ENCODE data around the gene SEC14L6. TPM values are rescaled to one million over a fixed set of nuclear protein-coding genes. Genes with fewer than 3 reads are reported as not detected.
A peak's percentile ranks its signal among the peaks of the same experiment; 100 is the strongest.

The SEC14L6 gene
- total and polyA plus RNA-seq, 9 of the 15 experiments (the other 6 are each of a cell fraction or from before 2014, with no cell fraction given): 0.29 to 6.1 (median 1.9) TPM

GRCh38 chr22:30584441-30584840 lies 37.9 kb upstream of the SEC14L6 start:
- ChIA-PET CTCF (ENCODE audit: low intra/inter-chr PET ratio) (interaction anchor here (0.6 kb wide), 1 partner anchor 798 kb away, joined by 3 read pairs; no protein-coding TSS in a partner anchor), POLR2A (interaction anchor here (0.6 kb wide), 1 partner anchor 7 kb away, joined by 4 read pairs; no protein-coding TSS in a partner anchor)
- Histone ChIP-seq H3K9me3 (replicated peaks; ENCODE audit: control insufficient read depth, insufficient read depth, low read depth, low read length) (no peaks in the 10 kb centered on the region), H3K36me3 (ENCODE audit: control insufficient read depth, insufficient read depth, low read length) (peaks cover 98% of the 10 kb centered on the region; the same call in 2 of the 3 replicates), H2AFZ (ENCODE audit: low read depth, low read length) (no peak overlapping the region), H3K27ac (ENCODE audit: extremely low read depth, low read depth, low read length) (no peak overlapping the region), H3K4me3 (no peak overlapping the region), H3K4me1 (replicated peaks in 1 of 2; ENCODE audit: control insufficient read depth in 2 of 2, insufficient read depth in 2 of 2, low read length in 2 of 2) (no peaks in the 10 kb centered on the region), H3K9ac (ENCODE audit: insufficient read depth in 1 of 2, low read depth in 2 of 2, low read length in 2 of 2) (peak overlapping the region in 1 of 2 experiments; percentile 28; a peak in 1 of 4 replicates), H3K79me2 (ENCODE audit: control insufficient read depth, insufficient read depth, low read length) (peaks cover 7% of the 10 kb centered on the region), H3K4me2 (ENCODE audit: insufficient read depth, low read length) (no peak overlapping the region), H3K27me3 (ENCODE audit: control insufficient read depth in 2 of 2, insufficient read depth in 2 of 2, low read length in 2 of 2) (no peaks in the 10 kb centered on the region), H4K20me1 (replicated peaks; ENCODE audit: control insufficient read depth, insufficient read depth, low read length) (no peaks in the 10 kb centered on the region), H3K9me1 (ENCODE audit: control insufficient read depth, insufficient read depth, low read length) (no peaks in the 10 kb centered on the region)
- intact Hi-C loops (cut with micrococcal nuclease) (no loop called here), in situ Hi-C loops (cut with MboI) (no loop called here)
- no TSS peak for BruUV-seq (replicated peaks)
- 96% methylated on average over 13 of the region's 15 CpGs for WGBS (ENCODE audit: insufficient coverage, low coverage, missing lambda C conversion rate)
- FAIRE-seq (no peak), ATAC-seq (no peak), DNase-seq (ENCODE audit: extremely low read depth in 1 of 4, low spot score in 3 of 4) (no peak)
- TF ChIP-seq SUPT5H (IDR thresholded peaks at IDR 0.05): 0 out of 2 replicates have a peak, but pooled peaks have one; percentile 22
- no peak for TF ChIP-seq ZNF830 (CRISPR knock-in tag; IDR thresholded peaks at IDR 0.05)
- no peak for TF ChIP-seq MXD1 (CRISPR knock-in tag; IDR thresholded peaks at IDR 0.05; ENCODE audit: borderline replicate concordance, poor library complexity, severe bottlenecking)
- TF ChIP-seq EP400 (IDR thresholded peaks at IDR 0.05): no peak
- no peak for TF ChIP-seq GATA2 (CRISPR knock-in tag; IDR thresholded peaks at IDR 0.05)
- TF ChIP-seq PHB2 (IDR thresholded peaks at IDR 0.05; ENCODE audit: low read depth): no peak
- no peak for TF ChIP-seq UBTF (IDR thresholded peaks at IDR 0.05; ENCODE audit: borderline replicate concordance in 1 of 2, low read depth in 2 of 2, low read length in 2 of 2)
- TF ChIP-seq POLR2A (conservative IDR thresholded peaks at IDR 0.05): 0 out of 2 replicates have a peak, but pooled peaks have one; percentile 15
- TF ChIP-seq ZNF124 (CRISPR knock-in tag; IDR thresholded peaks at IDR 0.05): no peak
- no peak for TF ChIP-seq WHSC1 (IDR thresholded peaks at IDR 0.05; ENCODE audit: low read length)
- no peak for TF ChIP-seq FOXK2 (conservative IDR thresholded peaks at IDR 0.05 in 1 of 2, IDR thresholded peaks at IDR 0.05 in 1 of 2; ENCODE audit: low read depth in 2 of 2)
- TF ChIP-seq ILK (tag; IDR thresholded peaks at IDR 0.05; ENCODE audit: borderline replicate concordance, low read depth): no peak
- TF ChIP-seq ZBTB1 (CRISPR knock-in tag; IDR thresholded peaks at IDR 0.05; ENCODE audit: borderline replicate concordance, low read depth): no peak
- TF ChIP-seq ZNF668 (CRISPR knock-in tag; IDR thresholded peaks at IDR 0.05): no peak
- TF ChIP-seq ZNF121 (CRISPR knock-in tag; conservative IDR thresholded peaks at IDR 0.05): no peak
- peak; percentile 53 for TF ChIP-seq RBFOX2 (IDR thresholded peaks at IDR 0.05; ENCODE audit: low read depth, low read length)
- TF ChIP-seq HMG20A (CRISPR knock-in tag; conservative IDR thresholded peaks at IDR 0.05): no peak
- no peak for TF ChIP-seq PCBP1 (IDR thresholded peaks at IDR 0.05; ENCODE audit: low read depth, low read length, poor library complexity, severe bottlenecking)
- TF ChIP-seq KAT2B (IDR thresholded peaks at IDR 0.05; ENCODE audit: low read depth, low read length): no peak
- TF ChIP-seq EZH2 (IDR thresholded peaks at IDR 0.05; ENCODE audit: borderline replicate concordance, low read depth, low read length): no peak
- TF ChIP-seq POLR2H (tag; IDR thresholded peaks at IDR 0.05; ENCODE audit: low read depth): no peak
- no peak for TF ChIP-seq FOS (IDR thresholded peaks at IDR 0.05; ENCODE audit: extremely low read depth, insufficient read length)
